ENCODE data around the gene DCAF15.

- TF ChIP-seq EZH2 (IDR thresholded peaks at IDR 0.05; ENCODE audit: low read depth, unreplicated experiment): no peak
- TF ChIP-seq, protein P1, sequence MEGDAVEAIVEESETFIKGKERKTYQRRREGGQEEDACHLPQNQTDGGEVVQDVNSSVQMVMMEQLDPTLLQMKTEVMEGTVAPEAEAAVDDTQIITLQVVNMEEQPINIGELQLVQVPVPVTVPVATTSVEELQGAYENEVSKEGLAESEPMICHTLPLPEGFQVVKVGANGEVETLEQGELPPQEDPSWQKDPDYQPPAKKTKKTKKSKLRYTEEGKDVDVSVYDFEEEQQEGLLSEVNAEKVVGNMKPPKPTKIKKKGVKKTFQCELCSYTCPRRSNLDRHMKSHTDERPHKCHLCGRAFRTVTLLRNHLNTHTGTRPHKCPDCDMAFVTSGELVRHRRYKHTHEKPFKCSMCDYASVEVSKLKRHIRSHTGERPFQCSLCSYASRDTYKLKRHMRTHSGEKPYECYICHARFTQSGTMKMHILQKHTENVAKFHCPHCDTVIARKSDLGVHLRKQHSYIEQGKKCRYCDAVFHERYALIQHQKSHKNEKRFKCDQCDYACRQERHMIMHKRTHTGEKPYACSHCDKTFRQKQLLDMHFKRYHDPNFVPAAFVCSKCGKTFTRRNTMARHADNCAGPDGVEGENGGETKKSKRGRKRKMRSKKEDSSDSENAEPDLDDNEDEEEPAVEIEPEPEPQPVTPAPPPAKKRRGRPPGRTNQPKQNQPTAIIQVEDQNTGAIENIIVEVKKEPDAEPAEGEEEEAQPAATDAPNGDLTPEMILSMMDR (conservative IDR thresholded peaks at IDR 0.05; ENCODE audit: low read depth in 2 of 2): no peak
- no peak for TF ChIP-seq POLR2AphosphoS5 (IDR thresholded peaks at IDR 0.05; ENCODE audit: low read depth)
- TF ChIP-seq ZNF114 (CRISPR knock-in tag; IDR thresholded peaks at IDR 0.05): no peak
Measured at GRCh38 chr19:13983213-13983889, 31.0 kb downstream of the DCAF15 start.

All from GM23338 (cell line).